ENCODE data around the gene FARSB. TPM values are rescaled to one million over a fixed set of nuclear protein-coding genes. Genes with fewer than 3 reads are reported as not detected.

FARSB gene
- total RNA-seq, 1 donor from 2014 or later = 5.4 TPM

GRCh38 chr2:222668494-222669154 is 12.7 kb upstream of the FARSB start:
- DNase-seq (ENCODE audit: low read depth in 2 of 2) = no peak

GRCh38 chr2:222663479-222663878 is 7.6 kb upstream of the FARSB start:
- no peak for DNase-seq (ENCODE audit: low read depth in 2 of 2)

GRCh38 chr2:222656526-222657446 is 894 bp upstream of the FARSB start:
- no peak for DNase-seq (ENCODE audit: low read depth in 2 of 2)

- DNase-seq (ENCODE audit: low read depth in 2 of 2) = no peak
Observed at GRCh38 chr2:222653280-222653679, 2.6 kb downstream of the FARSB start.

GRCh38 chr2:222652491-222653255 is 3.2 kb downstream of the FARSB start:
- DNase-seq (ENCODE audit: low read depth in 2 of 2) = peak; percentile 18 to 39

GRCh38 chr2:222651718-222652418 is 4.0 kb downstream of the FARSB start:
- DNase-seq (ENCODE audit: low read depth in 2 of 2) = no peak

GRCh38 chr2:222649801-222650200 is 6.1 kb downstream of the FARSB start:
- DNase-seq (ENCODE audit: low read depth in 2 of 2) = no peak

GRCh38 chr2:222646008-222646407 is 9.9 kb downstream of the FARSB start:
- no peak for DNase-seq (ENCODE audit: low read depth in 2 of 2)

- DNase-seq (ENCODE audit: low read depth in 2 of 2) = no peak
Observed at GRCh38 chr2:222643134-222643533, 12.8 kb downstream of the FARSB start.

GRCh38 chr2:222641336-222641735 is 14.6 kb downstream of the FARSB start:
- no peak for DNase-seq (ENCODE audit: low read depth in 2 of 2)

GRCh38 chr2:222637067-222637466 is 18.8 kb downstream of the FARSB start:
- DNase-seq (ENCODE audit: low read depth in 2 of 2) = no peak

GRCh38 chr2:222635295-222635694 is 20.6 kb downstream of the FARSB start:
- no peak for DNase-seq (ENCODE audit: low read depth in 2 of 2)

- no peak for DNase-seq (ENCODE audit: low read depth in 2 of 2)
Observed at GRCh38 chr2:222627764-222628163, 28.1 kb downstream of the FARSB start.

GRCh38 chr2:222623756-222624309 is 32.1 kb downstream of the FARSB start:
- no peak for DNase-seq (ENCODE audit: low read depth in 2 of 2)

- DNase-seq (ENCODE audit: low read depth in 2 of 2) = peak in 1 of 2 donors; percentile 7
Observed at GRCh38 chr2:222622910-222623309, 33.0 kb downstream of the FARSB start.

GRCh38 chr2:222621893-222622292 is 34.0 kb downstream of the FARSB start:
- no peak for DNase-seq (ENCODE audit: low read depth in 2 of 2)

GRCh38 chr2:222615320-222615719 is 40.6 kb downstream of the FARSB start:
- no peak for DNase-seq (ENCODE audit: low read depth in 2 of 2)

GRCh38 chr2:222613715-222614331 is 42.1 kb downstream of the FARSB start:
- peak; percentile 61 to 63 for DNase-seq (ENCODE audit: low read depth in 2 of 2)

- no peak for DNase-seq (ENCODE audit: low read depth in 2 of 2)
Observed at GRCh38 chr2:222611684-222612083, 44.2 kb downstream of the FARSB start.

- peak in 1 of 2 donors; percentile 5 for DNase-seq (ENCODE audit: low read depth in 2 of 2)
Observed at GRCh38 chr2:222610746-222611145, 45.1 kb downstream of the FARSB start.

GRCh38 chr2:222609381-222609780 is 46.5 kb downstream of the FARSB start:
- no peak for DNase-seq (ENCODE audit: low read depth in 2 of 2)
